GM10266 (cell line): ENCODE data around the gene PCA3.

ENCODE experiments used
- DNase-seq: peaks from one replicate; pipeline ENCODE4 v3.0.0; 2012; ENCODE audit errors: extremely low spot score
- TF ChIP-seq, protein P1 (sequence below): IDR thresholded peaks from 2 replicates; pipeline ENCODE4 v1.5.1; 2012; ENCODE audit warnings: mild to moderate bottlenecking, low read depth; ENCODE audit not compliant: control insufficient read depth, insufficient read depth; ENCODE audit errors: missing control alignments

PCA3 gene

DNA sequence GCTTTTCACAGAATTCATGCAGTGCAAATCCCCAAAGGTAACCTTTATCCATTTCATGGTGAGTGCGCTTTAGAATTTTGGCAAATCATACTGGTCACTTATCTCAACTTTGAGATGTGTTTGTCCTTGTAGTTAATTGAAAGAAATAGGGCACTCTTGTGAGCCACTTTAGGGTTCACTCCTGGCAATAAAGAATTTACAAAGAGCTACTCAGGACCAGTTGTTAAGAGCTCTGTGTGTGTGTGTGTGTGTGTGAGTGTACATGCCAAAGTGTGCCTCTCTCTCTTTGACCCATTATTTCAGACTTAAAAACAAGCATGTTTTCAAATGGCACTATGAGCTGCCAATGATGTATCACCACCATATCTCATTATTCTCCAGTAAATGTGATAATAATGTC lies 21.3 kb downstream of the PCA3 start:
- DNase-seq: no peak
- TF ChIP-seq, protein P1, sequence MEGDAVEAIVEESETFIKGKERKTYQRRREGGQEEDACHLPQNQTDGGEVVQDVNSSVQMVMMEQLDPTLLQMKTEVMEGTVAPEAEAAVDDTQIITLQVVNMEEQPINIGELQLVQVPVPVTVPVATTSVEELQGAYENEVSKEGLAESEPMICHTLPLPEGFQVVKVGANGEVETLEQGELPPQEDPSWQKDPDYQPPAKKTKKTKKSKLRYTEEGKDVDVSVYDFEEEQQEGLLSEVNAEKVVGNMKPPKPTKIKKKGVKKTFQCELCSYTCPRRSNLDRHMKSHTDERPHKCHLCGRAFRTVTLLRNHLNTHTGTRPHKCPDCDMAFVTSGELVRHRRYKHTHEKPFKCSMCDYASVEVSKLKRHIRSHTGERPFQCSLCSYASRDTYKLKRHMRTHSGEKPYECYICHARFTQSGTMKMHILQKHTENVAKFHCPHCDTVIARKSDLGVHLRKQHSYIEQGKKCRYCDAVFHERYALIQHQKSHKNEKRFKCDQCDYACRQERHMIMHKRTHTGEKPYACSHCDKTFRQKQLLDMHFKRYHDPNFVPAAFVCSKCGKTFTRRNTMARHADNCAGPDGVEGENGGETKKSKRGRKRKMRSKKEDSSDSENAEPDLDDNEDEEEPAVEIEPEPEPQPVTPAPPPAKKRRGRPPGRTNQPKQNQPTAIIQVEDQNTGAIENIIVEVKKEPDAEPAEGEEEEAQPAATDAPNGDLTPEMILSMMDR: no peak

DNA sequence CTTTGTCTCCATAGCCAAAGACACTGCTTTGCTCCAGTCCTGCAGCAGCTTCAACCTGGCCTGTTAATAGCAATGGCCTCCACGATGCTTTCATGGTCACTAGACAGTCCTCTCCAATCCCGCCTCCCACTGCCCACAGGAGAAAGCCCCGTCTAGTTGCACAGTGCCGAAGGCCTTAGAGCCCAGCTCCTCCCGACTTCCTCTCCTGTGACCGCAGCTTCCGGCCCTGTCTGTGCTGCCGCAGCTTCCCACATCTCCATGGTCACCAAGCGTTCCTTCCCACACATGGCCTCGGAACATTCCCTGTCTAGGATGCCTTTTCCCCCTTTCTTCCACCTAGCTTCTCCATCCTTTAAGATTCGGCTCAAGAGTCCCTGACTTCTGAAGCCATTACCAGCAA lies 23.4 kb downstream of the PCA3 start:
- TF ChIP-seq, protein P1: no peak
- no peak for DNase-seq

DNA sequence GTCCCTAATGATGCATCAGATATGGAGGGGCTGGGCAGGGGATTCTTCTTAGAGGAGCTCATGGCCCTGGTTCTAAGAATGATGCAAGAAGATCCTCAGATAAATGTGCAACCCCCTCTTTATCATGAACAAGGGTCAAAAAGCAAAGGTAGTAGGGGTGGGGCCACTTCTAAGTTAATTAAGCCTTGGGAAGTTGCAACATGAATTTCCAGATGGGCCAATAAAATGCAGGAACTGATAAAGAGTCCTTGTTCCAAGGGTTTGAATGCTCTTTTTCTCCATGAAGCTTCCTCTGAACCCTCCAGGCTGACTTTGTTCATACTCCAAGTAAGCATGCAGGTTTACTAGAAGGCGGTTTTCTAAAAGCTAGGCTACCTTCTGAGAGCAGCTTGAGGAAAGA lies 25.6 kb downstream of the PCA3 start:
- TF ChIP-seq, protein P1: no peak
- DNase-seq: no peak

DNA sequence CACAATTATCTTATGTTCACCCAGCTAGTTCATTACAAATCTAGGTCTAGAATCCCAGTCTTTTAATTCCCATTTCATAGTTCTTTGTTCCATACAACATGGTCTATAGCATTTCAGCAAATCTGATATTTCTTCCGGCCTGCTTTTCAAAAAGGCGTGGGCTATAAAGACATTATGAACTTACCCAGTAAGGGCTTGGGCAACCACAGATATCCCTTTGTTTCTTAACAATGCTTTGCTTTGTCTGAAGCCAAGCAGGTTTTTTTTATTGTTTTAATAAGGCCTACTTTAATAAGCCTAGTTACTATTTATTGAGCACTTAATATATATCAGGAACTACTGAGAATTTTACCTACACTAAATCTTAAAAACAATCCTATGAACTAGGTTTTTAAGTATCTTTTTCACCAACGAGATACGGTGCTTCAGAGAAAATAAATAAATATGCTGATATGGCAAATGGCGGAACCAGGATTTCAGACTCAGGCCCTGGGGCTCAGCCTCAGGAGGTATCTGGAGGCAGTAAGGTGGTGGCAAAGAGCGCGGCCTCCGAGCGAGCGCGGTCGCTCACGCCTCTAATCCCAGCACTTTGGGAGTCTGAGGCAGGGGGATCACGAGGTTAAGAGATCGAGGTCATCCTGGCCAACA lies 29.7 kb downstream of the PCA3 start:
- DNase-seq: no peak
- TF ChIP-seq, protein P1: no peak

DNA sequence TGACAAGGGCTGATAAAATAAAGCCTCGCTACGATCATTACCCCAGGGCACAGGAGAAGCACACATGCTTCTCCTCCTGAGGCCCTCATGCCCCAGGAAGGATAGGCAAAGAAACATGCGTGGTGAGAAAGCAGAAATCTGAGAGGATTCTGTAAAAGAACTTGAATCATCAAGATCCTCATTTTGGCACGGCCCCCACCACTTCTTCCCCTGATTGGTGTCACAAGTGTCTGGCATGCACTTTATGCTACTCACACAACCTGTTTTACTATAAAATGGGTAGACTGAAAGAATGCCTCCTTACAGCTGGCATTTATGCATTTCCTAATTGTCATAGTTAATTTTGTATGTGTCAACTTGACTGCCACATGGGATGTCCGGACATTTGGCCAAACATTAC lies 32.1 kb downstream of the PCA3 start:
- no peak for DNase-seq
- TF ChIP-seq, protein P1: no peak

DNA sequence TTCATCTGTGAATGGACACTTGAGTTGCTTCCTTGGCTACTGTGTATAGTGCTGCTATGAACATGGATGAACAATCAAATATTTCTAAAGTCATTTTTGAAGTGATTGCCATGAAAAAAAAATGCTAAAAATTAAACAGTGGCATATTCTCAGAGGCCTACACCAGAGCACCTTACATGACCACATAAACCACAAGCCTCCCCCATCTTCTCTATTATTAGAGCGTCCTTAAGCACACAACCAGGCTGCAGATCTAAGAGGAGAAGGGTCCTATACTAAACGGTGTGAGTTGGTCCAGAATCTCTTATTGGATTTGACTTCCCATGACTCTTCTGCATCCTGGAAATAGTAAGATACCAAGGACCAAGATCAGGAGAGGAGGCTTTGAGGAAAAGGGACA lies 34.3 kb downstream of the PCA3 start:
- DNase-seq: peak; percentile 30
- TF ChIP-seq, protein P1: no peak

DNA sequence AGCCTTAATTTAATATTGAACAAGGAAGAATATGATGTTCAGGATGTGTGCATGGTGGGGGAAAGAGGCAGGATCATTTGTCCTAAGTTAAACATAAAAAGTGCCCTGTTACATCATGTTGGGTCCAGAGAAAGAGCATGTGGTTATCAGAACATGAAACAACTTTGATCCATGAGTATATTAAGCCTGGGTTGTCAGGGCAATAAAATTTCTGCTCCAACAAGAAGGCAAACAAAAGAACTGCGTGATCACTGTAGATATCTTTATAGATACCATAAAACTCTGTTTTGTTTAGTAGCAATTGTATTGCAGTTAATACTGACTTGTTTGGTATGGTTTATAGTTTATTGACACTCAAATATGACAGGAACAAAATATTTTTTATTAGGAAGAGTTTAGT lies 35.2 kb downstream of the PCA3 start:
- TF ChIP-seq, protein P1: no peak
- DNase-seq: no peak
